ENCODE results near the gene TMEM145. TPM values are rescaled to one million over a fixed set of nuclear protein-coding genes. Genes with fewer than 3 reads are reported as not detected.
A peak's percentile ranks its signal among the peaks of the same experiment; 100 is the strongest.

The TMEM145 gene
- total RNA-seq, 6 donors from 2014 or later = 0.34 to 0.79 (median 0.49) TPM; not detected in 3

- no peak overlapping the region for H3K27ac ChIP-seq
- WGBS, 2 donors = 70 to 73% methylated on average over 9 of the region's 9 CpGs
- no peaks in the 10 kb centered on the region for H3K36me3 ChIP-seq
- DNase-seq = no peak
- TF ChIP-seq POLR2AphosphoS5 (IDR thresholded peaks at IDR 0.05) = no peak
- TF ChIP-seq POLR2A (IDR thresholded peaks at IDR 0.05) = no peak
- no peak for TF ChIP-seq EP300 (IDR thresholded peaks at IDR 0.05)
- TF ChIP-seq, protein P1, sequence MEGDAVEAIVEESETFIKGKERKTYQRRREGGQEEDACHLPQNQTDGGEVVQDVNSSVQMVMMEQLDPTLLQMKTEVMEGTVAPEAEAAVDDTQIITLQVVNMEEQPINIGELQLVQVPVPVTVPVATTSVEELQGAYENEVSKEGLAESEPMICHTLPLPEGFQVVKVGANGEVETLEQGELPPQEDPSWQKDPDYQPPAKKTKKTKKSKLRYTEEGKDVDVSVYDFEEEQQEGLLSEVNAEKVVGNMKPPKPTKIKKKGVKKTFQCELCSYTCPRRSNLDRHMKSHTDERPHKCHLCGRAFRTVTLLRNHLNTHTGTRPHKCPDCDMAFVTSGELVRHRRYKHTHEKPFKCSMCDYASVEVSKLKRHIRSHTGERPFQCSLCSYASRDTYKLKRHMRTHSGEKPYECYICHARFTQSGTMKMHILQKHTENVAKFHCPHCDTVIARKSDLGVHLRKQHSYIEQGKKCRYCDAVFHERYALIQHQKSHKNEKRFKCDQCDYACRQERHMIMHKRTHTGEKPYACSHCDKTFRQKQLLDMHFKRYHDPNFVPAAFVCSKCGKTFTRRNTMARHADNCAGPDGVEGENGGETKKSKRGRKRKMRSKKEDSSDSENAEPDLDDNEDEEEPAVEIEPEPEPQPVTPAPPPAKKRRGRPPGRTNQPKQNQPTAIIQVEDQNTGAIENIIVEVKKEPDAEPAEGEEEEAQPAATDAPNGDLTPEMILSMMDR (IDR thresholded peaks at IDR 0.05) = no peak
- H3K9me3 ChIP-seq = no peaks in the 10 kb centered on the region
- H3K4me3 ChIP-seq = no peak overlapping the region
- ATAC-seq (ENCODE audit: low FRiP score in 2 of 2) = no peak
- peaks cover 0 to 28% (median 16%) of the 10 kb centered on the region in 4 donors for H3K27me3 ChIP-seq
- H3K4me1 ChIP-seq = peaks cover 22 to 33% (median 23%) of the 10 kb centered on the region in 4 donors
These were observed 9.2 kb downstream of the TMEM145 start for GRCh38 chr19:42322305-42322704.

DNA sequence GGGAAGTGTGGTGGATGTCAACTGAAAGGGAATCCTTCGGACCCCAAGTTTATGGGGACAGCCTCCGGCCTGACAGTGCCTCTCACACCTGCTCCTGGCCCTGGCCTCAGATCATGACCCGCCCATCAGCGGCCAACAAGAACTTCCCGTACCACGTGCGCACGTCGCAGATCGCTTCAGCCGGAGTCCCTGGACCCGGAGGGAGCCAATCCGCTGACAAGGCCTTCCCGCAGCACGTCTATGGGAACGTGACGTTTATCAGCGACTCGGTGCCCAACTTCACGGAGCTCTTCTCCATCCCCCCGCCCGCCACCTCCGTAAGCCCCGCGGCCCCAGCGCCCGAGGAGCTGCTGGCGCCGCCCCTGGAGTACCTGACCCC is 10.4 kb downstream of the TMEM145 start:
- DNase-seq = no peak
- no peak overlapping the region for H3K4me3 ChIP-seq
- H3K4me1 ChIP-seq = peaks cover 23 to 43% (median 26%) of the 10 kb centered on the region in 4 donors
- no peak for ATAC-seq (ENCODE audit: low FRiP score in 2 of 2)
- no peaks in the 10 kb centered on the region for H3K9me3 ChIP-seq
- no peaks in the 10 kb centered on the region for H3K36me3 ChIP-seq
- 20 to 27% methylated on average over 14 to 18 of the region's 29 CpGs for WGBS, 2 donors
- peaks cover 0 to 28% (median 16%) of the 10 kb centered on the region in 4 donors for H3K27me3 ChIP-seq
- TF ChIP-seq, protein P1 (IDR thresholded peaks at IDR 0.05) = no peak
- TF ChIP-seq POLR2A (IDR thresholded peaks at IDR 0.05) (no peak), POLR2AphosphoS5 (IDR thresholded peaks at IDR 0.05) (no peak), EP300 (IDR thresholded peaks at IDR 0.05) (no peak)
- H3K27ac ChIP-seq = no peak overlapping the region

DNA sequence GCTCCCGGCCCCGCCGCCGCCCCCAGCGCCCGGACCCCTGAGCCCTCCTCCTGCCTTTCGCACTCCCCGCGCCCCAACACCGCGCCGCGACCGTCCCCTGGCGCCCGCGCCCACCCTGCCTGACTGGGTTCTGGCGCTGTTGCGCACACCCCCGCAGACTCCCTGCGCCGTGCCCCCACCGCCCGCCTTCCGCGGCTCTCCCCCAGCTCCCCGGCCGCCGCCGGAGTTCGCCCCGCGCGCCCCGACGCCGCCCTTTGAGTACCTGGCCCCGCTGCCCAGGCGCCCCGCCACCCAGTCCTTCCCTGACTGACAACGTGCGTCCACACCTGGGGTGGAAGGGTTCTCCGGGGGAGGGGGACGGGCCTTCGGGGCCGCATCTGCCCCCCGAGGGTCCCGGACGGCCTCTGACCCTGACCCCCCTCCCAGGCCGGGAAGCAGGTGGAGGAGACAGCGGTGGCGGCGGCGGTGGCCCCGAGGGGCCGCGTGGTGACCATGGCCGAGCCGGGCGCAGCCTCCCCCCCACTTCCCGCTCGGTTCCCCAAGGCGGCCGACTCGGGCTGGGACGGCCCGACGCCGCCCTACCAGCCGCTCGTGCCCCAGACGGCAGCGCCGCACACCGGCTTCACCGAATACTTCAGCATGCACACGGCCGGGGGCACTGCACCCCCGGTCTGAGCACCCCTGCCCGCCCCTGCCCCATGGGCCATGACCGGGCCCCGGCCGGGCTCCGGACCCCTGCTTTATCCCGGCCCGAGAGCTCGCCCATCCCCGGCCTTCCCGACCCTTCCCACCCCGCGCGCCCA is 10.9 kb downstream of the TMEM145 start:
- no peak overlapping the region for H3K27ac ChIP-seq
- WGBS, 2 donors = 6% methylated on average over 51 of the region's 92 CpGs; no CpG with 5 or more reads in 1 of the 2 donors
- H3K27me3 ChIP-seq = peaks cover 0 to 28% (median 16%) of the 10 kb centered on the region in 4 donors
- no peaks in the 10 kb centered on the region for H3K36me3 ChIP-seq
- H3K4me3 ChIP-seq = peak overlapping the region in 3 of 4 donors; percentile 81 to 91 (median 81)
- no peak for ATAC-seq (ENCODE audit: low FRiP score in 2 of 2)
- DNase-seq = peak in 1 of 2 donors; percentile 88
- peaks cover 23 to 43% (median 26%) of the 10 kb centered on the region in 4 donors for H3K4me1 ChIP-seq
- no peaks in the 10 kb centered on the region for H3K9me3 ChIP-seq
- TF ChIP-seq POLR2AphosphoS5 (IDR thresholded peaks at IDR 0.05) (no peak), EP300 (IDR thresholded peaks at IDR 0.05) (no peak)
- TF ChIP-seq, protein P1 (IDR thresholded peaks at IDR 0.05) = peak in 1 of 6 experiments; percentile 18

- Histone ChIP-seq H3K4me1 (peaks cover 23 to 43% (median 26%) of the 10 kb centered on the region in 4 donors), H3K4me3 (peak overlapping the region in 3 of 4 donors; percentile 81 to 91 (median 81)), H3K9me3 (no peaks in the 10 kb centered on the region), H3K36me3 (no peaks in the 10 kb centered on the region), H3K27ac (peak overlapping the region in 1 of 4 donors; percentile 87), H3K27me3 (peaks cover 0 to 28% (median 16%) of the 10 kb centered on the region in 4 donors)
- ATAC-seq (ENCODE audit: low FRiP score in 2 of 2) (no peak), DNase-seq (peak in 1 of 2 donors; percentile 86)
- 3 to 4% methylated on average over 14 to 21 of the region's 38 CpGs for WGBS, 2 donors
- TF ChIP-seq POLR2AphosphoS5 (IDR thresholded peaks at IDR 0.05) (no peak), EP300 (IDR thresholded peaks at IDR 0.05) (no peak), POLR2A (IDR thresholded peaks at IDR 0.05) (no peak)
- TF ChIP-seq, protein P1 (IDR thresholded peaks at IDR 0.05) = peak in 1 of 6 experiments; percentile 85
These were observed 11.7 kb downstream of the TMEM145 start for GRCh38 chr19:42324655-42325307.

Data from upper lobe of left lung (tissue), 6 donors.